Nephron progenitor cell (in vitro differentiated cells): Measurements from ENCODE around the gene CALR.

Experiments used
- DNase-seq: peaks from one replicate; pipeline ENCODE4 v3.0.0; 2021
- H3K27ac Mint-ChIP-seq: 2 replicates; pipeline ENCODE4 v1.8.0; 2021; ENCODE audit warnings: mild to moderate bottlenecking, moderate library complexity, mixed read lengths
- H3K27me3 Mint-ChIP-seq: 2 replicates; pipeline ENCODE4 v1.8.0; 2021; ENCODE audit warnings: mild to moderate bottlenecking, low read depth, mixed read lengths; ENCODE audit not compliant: poor library complexity
- H3K36me3 Mint-ChIP-seq: 2 replicates; pipeline ENCODE4 v1.8.0; 2021; ENCODE audit warnings: low read depth, mixed read lengths
- H3K4me1 Mint-ChIP-seq: 2 replicates; pipeline ENCODE4 v1.8.0; 2021; ENCODE audit warnings: mixed read lengths
- H3K4me3 Mint-ChIP-seq: 2 replicates; pipeline ENCODE4 v1.8.0; 2021; ENCODE audit warnings: mild to moderate bottlenecking, moderate library complexity, mixed read lengths
- H3K9me3 Mint-ChIP-seq: 2 replicates; pipeline ENCODE4 v1.8.0; 2021; ENCODE audit warnings: mild to moderate bottlenecking, moderate library complexity, mixed read lengths
- TF ChIP-seq, protein P1 (sequence below): fragments of 200-600 bp; sonication (generic); IDR thresholded peaks from 2 replicates; pipeline ENCODE4 v1.5.0; 2021; ENCODE audit warnings: antibody characterized with exemption

CALR gene

GRCh38 chr19:12965017-12965811 lies 26.8 kb downstream of the CALR start:
- peak; percentile 92 for DNase-seq
- Mint-ChIP-seq H3K27ac (no peak overlapping the region), H3K4me1 (peaks cover 10% of the 10 kb centered on the region), H3K9me3 (peaks cover 13% of the 10 kb centered on the region), H3K36me3 (no peaks in the 10 kb centered on the region), H3K27me3 (peaks cover 23% of the 10 kb centered on the region), H3K4me3 (peak overlapping the region; percentile 80)
- TF ChIP-seq, protein P1, sequence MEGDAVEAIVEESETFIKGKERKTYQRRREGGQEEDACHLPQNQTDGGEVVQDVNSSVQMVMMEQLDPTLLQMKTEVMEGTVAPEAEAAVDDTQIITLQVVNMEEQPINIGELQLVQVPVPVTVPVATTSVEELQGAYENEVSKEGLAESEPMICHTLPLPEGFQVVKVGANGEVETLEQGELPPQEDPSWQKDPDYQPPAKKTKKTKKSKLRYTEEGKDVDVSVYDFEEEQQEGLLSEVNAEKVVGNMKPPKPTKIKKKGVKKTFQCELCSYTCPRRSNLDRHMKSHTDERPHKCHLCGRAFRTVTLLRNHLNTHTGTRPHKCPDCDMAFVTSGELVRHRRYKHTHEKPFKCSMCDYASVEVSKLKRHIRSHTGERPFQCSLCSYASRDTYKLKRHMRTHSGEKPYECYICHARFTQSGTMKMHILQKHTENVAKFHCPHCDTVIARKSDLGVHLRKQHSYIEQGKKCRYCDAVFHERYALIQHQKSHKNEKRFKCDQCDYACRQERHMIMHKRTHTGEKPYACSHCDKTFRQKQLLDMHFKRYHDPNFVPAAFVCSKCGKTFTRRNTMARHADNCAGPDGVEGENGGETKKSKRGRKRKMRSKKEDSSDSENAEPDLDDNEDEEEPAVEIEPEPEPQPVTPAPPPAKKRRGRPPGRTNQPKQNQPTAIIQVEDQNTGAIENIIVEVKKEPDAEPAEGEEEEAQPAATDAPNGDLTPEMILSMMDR = peak; percentile 84

- Mint-ChIP-seq H3K27ac (no peak overlapping the region), H3K36me3 (no peaks in the 10 kb centered on the region), H3K9me3 (peaks cover 11% of the 10 kb centered on the region), H3K4me3 (peak overlapping the region; percentile 71), H3K4me1 (peaks cover 12% of the 10 kb centered on the region), H3K27me3 (peaks cover 22% of the 10 kb centered on the region)
- DNase-seq = no peak
- TF ChIP-seq, protein P1 = no peak
These were observed 27.4 kb downstream of the CALR start for GRCh38 chr19:12965812-12966135.

- H3K27me3 Mint-ChIP-seq = peaks cover 33% of the 10 kb centered on the region
- no peak overlapping the region for H3K27ac Mint-ChIP-seq
- TF ChIP-seq, protein P1 = no peak
- no peak for DNase-seq
- H3K36me3 Mint-ChIP-seq = no peaks in the 10 kb centered on the region
- peaks cover 12% of the 10 kb centered on the region for H3K4me1 Mint-ChIP-seq
- no peak overlapping the region for H3K4me3 Mint-ChIP-seq
- H3K9me3 Mint-ChIP-seq = peaks cover 4% of the 10 kb centered on the region
These were observed 29.5 kb downstream of the CALR start for GRCh38 chr19:12967907-12968306.

DNA sequence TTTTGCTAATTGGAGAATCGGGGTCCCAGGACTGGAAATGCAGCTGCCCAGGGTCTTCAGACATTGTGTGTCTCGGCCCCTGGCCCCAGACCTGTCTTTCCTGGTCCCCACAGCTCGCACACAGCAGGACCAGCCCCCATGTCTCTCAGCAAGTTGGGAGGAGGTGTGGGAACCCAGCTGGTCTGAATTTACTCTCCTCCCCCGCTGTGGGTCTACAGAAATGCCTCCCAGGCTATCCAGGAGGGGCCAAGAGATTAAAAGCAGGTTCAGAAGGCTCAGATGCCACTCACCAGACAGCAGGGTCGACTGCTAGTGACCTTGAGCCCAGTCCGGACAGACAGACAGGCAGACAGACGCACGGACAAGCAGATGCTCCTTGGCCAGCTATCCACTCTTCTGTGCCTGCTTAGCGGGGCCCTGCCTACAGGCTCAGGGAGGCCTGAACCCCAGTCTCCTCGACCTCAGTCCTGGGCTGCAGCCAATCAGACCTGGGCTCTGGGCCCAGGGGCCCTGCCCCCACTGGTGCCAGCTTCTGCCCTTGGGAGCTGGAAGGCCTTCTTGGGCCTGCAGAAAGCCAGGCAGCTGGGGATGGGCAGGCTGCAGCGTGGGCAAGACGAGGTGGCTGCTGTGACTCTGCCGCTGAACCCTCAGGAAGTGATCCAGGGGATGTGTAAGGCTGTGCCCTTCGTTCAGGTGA lies 31.0 kb downstream of the CALR start, which contains the start of gene DAND5:
Gene DAND5 (plus strand): TSS at position 285 of the 697 bp plus-strand sequence. CDS start 85 bp downstream, at position 370.
- H3K4me3 Mint-ChIP-seq = no peak within 1 kb of the TSS
- no peaks in the 10 kb centered on the region for H3K36me3 Mint-ChIP-seq
- H3K4me1 Mint-ChIP-seq = peaks cover 12% of the 10 kb centered on the region
- peaks cover 30% of the 10 kb centered on the region for H3K27me3 Mint-ChIP-seq
- H3K27ac Mint-ChIP-seq = no peak within 1 kb of the TSS
- TF ChIP-seq, protein P1 = no peak
- H3K9me3 Mint-ChIP-seq = no peaks in the 10 kb centered on the region
- DNase-seq = no peak

GRCh38 chr19:12970070-12970820 lies 31.8 kb downstream of the CALR start:
- no peaks in the 10 kb centered on the region for H3K9me3 Mint-ChIP-seq
- peaks cover 7% of the 10 kb centered on the region for H3K4me1 Mint-ChIP-seq
- H3K27me3 Mint-ChIP-seq = peaks cover 30% of the 10 kb centered on the region
- no peaks in the 10 kb centered on the region for H3K36me3 Mint-ChIP-seq
- no peak for DNase-seq
- no peak overlapping the region for H3K4me3 Mint-ChIP-seq
- TF ChIP-seq, protein P1 = no peak
- H3K27ac Mint-ChIP-seq = no peak overlapping the region
